A375 (cell line): ENCODE results near the gene OR2AJ1. TPM values are rescaled to one million over a fixed set of nuclear protein-coding genes. Genes with fewer than 3 reads are reported as not detected.

Experiments used
- total RNA-seq: library from RNA; depleted of rRNA; stranded (reverse); fragments of >200 nt; shearing (Covaris generic); gene quantifications from 2 replicates; pipeline ENCODE4 v1.2.3, GENCODE V29; 2014; rRNA removed

Gene OR2AJ1, protein sequence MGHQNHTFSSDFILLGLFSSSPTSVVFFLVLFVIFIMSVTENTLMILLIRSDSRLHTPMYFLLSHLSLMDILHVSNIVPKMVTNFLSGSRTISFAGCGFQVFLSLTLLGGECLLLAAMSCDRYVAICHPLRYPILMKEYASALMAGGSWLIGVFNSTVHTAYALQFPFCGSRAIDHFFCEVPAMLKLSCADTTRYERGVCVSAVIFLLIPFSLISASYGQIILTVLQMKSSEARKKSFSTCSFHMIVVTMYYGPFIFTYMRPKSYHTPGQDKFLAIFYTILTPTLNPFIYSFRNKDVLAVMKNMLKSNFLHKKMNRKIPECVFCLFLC
- not detected in 2 replicates for total RNA-seq

DNA sequence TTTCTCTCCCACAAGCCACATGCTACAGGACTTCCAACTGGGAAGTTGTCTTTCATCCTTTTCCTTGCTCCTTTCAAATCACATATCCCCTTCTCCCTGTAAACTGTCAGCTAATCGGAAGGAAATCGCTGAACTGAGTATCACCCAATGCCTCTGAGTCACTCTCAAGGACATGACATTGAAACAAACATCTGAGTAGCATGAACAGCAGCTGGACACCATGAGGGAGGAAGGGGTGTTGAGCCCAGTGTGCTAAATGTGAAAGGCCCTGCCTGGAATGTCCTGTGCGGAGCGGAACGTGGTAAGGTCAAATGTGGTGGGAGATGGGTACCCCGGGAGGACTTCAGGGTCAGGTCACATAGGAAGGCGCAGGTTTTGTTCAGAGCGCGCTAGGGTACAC is at the start of gene OR2AJ1:
OR2AJ1 (plus strand) TSS at position 22 of the 400 bp plus-strand sequence. CDS start 8,880 bp downstream, outside the sequence.

DNA sequence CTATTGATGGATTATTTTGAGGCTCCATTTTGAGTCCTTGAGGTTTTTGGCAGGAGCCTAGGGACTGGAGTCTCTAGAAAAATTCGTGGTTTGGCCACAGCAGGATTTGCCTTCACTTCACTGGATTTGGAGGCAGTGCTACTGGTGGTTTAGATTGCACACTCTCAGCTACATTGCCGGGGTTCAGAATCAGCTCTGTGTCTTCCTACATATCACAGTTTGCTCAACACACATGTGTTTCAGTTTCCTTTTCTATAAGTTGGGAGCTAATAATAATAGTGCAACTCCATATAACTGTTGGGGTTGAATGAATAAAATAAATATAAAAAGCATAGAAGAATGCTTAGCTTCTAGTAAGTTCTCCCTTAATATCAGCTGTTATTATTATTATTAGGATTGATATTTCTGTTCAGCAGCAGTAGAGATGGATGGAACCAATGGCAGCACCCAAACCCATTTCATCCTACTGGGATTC is 29.5 kb upstream of the OR2AJ1 start, which contains the start of gene OR2W3:
OR2W3 (plus strand) TSS at position 425 of the 475 bp plus-strand sequence; CDS start at position 425, 0 bp downstream.

DNA sequence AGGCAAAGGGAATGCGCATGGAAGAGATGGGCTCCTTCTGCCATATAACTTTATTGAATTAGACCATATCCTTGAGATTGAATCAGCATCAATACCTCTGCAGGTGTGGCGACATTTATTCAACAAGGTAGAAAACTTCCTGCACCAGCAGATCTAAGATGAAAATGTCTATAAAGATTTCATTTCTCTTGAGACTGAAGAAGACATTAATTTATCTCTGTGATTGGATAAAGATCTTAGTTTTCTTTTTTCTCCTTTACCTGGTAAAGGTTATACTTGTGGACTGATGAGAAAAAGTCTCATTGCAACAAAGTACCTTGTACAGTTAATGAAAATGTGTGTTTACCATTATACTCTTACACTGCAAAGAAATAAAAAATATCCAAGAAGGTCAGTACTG is 4.7 kb upstream of the OR2AJ1 start, which contains the start of gene OR2T8:
OR2T8 (plus strand) TSS at position 301 of the 400 bp plus-strand sequence. CDS start 766 bp downstream, outside the sequence.

DNA sequence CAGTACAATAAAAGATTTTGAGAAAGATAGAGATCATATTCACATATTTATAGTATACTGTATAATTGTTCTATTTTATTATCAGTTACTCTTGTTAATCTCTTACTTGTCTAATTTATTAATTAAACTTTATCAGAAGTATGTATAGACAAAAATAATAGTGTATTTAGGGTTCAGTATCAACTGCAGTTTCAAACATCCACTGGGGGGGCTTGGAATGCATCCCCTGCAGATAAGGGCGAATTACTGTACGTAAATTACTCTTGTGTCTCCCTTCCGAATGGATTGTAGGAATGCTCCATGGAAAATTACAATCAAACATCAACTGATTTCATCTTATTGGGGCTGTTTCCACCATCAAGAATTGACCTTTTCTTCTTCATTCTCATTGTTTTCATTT is 23.9 kb downstream of the OR2AJ1 start, which contains the start of gene OR2L8:
OR2L8 (plus strand) TSS at position 301 of the 400 bp plus-strand sequence; CDS start at position 301, 0 bp downstream.

DNA sequence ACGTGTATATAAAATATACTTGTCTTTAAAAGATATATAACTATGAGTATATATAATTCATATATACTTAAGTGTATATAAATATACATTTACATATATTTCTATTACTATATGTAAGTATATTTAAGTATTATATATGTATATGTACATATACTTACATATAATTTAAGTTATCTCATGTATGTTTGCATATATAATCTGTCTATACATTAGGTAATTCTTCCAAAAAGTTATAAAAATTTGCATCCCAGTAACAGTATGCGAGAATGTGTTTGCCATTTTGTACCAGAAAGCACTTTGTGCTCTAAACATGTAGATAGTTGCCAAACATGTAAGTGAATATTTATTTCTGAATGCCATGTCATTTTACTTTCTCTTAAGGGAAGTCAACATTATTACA is 40.2 kb downstream of the OR2AJ1 start, which contains the start of gene OR2AK2:
OR2AK2 (plus strand) TSS at position 301 of the 400 bp plus-strand sequence. CDS start 144 bp downstream, outside the sequence.

Other genes starting within 250 kb of the OR2AJ1 start
- gene OR13G1, start 245.2 kb upstream of the OR2AJ1 start, total RNA-seq: not detected in 2 replicates
- gene OR6F1, start 208.2 kb upstream of the OR2AJ1 start, total RNA-seq: not detected in 2 replicates
- gene OR14K1, start 186.3 kb upstream of the OR2AJ1 start, total RNA-seq: not detected in 2 replicates
- gene OR14A2, start 176.7 kb upstream of the OR2AJ1 start, total RNA-seq: not detected in 2 replicates
- not detected in 2 replicates for gene OR1C1, start 164.3 kb upstream of the OR2AJ1 start, total RNA-seq
- not detected in 2 replicates for gene OR14A16, start 100.8 kb upstream of the OR2AJ1 start, total RNA-seq
- gene OR11L1, start 83.0 kb upstream of the OR2AJ1 start, total RNA-seq: not detected in 2 replicates
- gene TRIM58, start 67.7 kb upstream of the OR2AJ1 start, total RNA-seq: 12.9 and 13.2 TPM in 2 replicates
- gene OR2W3, start 29.3 kb upstream of the OR2AJ1 start, total RNA-seq: 0.45 and 2.8 TPM in 2 replicates
- 0.32 TPM in 1 of 2 replicates, not detected in the other for gene OR2T8, start 4.6 kb upstream of the OR2AJ1 start, total RNA-seq
- gene OR2L8, start 24.0 kb downstream of the OR2AJ1 start, total RNA-seq: not detected in 2 replicates
- gene OR2AK2, start 40.3 kb downstream of the OR2AJ1 start, total RNA-seq: not detected in 2 replicates
- 0.08 TPM in 1 of 2 replicates, not detected in the other for gene OR2L5, start 88.8 kb downstream of the OR2AJ1 start, total RNA-seq
- 0.04 and 0.29 TPM in 2 replicates for gene OR2L2, start 105.2 kb downstream of the OR2AJ1 start, total RNA-seq
- gene OR2L3, start 121.9 kb downstream of the OR2AJ1 start, total RNA-seq: not detected in 2 replicates
- gene OR2L13, start 170.3 kb downstream of the OR2AJ1 start, total RNA-seq: not detected in 2 replicates
- not detected in 2 replicates for gene OR2M5, start 220.3 kb downstream of the OR2AJ1 start, total RNA-seq
- gene OR2M2, start 249.9 kb downstream of the OR2AJ1 start, total RNA-seq: not detected in 2 replicates